CD4-positive, alpha-beta T cell treated with Interleukin-15 for 1 hour (primary cell): ENCODE results near the gene TRMT5.

Experiments
- DNase-seq: peaks from one replicate; pipeline ENCODE4 v3.0.0-alpha.2; 2020

Gene TRMT5

GRCh38 chr14:60963761-60964160 lies 17.1 kb downstream of the TRMT5 start:
- DNase-seq = no peak

DNA sequence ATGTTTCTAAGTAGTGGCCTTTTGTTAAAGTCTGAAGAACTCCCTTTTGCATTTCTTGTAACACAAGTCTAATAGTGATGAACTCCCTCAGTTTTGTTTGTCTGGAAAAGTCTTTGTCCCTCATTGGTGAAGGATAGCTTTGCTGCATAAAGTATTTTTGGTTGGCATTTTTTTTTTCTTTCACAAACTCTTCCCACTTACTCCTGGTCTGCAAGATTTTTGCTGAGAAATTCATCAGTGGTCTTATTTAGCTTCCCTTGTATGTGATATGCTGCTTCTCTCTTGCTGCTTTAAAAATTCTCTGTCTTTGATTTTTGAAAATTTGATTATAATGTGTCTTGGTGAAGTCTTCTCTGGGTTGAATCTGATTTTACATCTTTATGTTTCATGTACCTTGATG lies 22.7 kb downstream of the TRMT5 start:
- DNase-seq = no peak

DNA sequence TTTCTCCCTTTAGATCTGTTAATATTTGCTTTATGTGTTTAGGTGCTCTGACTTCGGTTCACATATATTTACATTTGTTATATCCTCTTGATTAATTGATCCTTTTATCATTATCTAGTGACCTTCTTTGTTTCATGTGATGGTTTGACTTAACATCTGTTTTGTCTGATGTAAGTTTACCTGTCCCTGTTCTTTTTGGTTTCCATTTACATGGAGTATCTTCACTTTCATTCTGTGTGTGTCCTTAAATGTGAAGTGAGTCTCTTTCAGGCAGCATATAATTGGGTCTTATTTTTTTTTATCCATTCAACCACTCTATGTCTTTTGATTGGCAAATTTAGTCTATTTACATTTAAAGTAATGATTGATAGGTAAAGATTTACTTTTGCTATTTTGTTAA lies 24.2 kb downstream of the TRMT5 start:
- DNase-seq = no peak

DNA sequence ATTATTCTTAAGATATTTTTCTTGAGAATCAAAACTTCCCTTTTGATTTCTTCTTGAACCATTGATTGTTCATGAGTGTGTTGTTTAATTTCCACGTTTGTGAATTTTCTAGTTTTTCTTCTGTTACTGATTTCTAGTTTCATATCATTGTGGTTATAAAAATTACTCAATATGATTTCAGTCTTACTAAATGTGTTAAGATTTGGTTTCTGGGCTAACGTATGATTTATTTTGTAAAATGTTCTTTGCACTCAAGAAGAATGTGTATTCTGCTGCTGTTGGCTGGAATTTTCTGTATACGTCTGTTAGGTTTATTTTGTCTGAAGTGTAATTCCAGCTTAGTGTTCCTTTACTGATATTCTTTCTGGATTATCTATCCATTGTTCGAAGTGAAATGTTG lies 24.7 kb downstream of the TRMT5 start:
- DNase-seq = no peak

DNA sequence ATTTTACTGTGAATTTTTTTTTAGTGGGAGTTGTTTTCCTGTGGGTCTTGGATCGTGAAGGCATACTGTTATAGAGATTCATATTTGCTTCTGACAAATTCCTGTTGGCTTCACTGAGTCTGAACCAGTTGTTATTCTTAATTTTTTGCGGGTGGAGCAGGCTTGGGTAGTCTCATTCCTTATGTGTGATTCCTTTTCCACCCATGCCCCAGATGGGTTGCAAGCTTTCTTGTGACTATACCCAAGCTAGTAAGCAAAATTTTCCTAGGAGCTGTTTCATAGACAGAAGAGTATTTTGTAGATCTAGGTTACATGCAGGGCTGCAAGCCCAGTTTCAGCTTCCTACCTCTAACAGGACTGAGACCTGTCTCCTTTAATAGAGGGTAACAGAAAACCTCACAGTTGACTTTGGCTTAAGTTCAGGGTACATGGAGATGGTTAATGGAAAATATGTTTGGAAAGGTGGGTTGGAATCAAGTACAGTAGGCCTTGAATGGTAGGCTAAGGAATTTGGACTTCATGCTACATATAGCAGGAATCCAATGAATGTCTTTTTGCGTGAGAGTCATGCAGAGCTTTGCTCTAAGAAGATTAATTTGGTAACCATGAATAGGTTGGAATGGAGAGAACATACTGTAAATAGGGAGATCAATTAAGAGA lies 29.0 kb downstream of the TRMT5 start:
- DNase-seq = no peak

DNA sequence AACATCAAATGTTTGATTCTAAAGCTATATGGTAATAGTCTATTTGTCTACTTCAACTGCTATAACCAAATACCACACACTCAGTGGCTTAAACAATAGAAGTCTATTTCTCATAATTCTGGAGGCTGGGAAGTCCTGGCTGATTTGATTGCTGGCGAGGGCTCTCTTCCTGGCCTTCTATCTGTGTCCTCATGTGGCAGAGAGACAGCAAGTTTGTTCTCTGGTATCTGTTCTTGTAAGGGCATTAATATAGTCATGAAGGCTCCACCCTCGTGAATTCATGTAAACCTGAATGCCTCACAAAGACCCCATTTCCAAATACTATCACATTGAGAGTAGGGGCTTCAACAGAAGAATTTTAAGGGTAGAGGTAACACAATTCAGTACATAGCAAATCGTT lies 34.1 kb downstream of the TRMT5 start:
- no peak for DNase-seq

DNA sequence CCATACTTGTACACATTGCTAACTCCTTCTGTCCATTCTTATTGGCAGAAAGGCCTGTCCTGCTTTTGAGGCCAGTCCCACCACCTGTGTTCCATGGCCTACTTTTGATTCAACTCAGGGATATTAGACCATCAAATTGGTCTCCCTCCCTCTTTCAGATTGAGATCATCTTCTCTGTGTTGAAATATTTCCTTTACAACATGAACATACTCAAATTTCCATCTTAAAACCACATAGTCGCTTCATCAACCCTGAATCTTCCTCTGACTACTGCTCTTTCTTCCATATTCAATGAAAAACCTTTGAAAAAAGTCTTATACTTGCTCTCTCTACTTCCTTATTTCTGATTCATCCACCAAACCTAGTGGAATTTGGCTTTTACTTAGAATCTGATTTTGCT lies 34.9 kb downstream of the TRMT5 start:
- DNase-seq = no peak

GRCh38 chr14:60944204-60944603 lies 36.7 kb downstream of the TRMT5 start:
- DNase-seq = no peak

- no peak for DNase-seq
These were observed 37.2 kb downstream of the TRMT5 start for GRCh38 chr14:60943637-60944032.

GRCh38 chr14:60935319-60935718 lies 45.6 kb downstream of the TRMT5 start:
- DNase-seq = no peak

DNA sequence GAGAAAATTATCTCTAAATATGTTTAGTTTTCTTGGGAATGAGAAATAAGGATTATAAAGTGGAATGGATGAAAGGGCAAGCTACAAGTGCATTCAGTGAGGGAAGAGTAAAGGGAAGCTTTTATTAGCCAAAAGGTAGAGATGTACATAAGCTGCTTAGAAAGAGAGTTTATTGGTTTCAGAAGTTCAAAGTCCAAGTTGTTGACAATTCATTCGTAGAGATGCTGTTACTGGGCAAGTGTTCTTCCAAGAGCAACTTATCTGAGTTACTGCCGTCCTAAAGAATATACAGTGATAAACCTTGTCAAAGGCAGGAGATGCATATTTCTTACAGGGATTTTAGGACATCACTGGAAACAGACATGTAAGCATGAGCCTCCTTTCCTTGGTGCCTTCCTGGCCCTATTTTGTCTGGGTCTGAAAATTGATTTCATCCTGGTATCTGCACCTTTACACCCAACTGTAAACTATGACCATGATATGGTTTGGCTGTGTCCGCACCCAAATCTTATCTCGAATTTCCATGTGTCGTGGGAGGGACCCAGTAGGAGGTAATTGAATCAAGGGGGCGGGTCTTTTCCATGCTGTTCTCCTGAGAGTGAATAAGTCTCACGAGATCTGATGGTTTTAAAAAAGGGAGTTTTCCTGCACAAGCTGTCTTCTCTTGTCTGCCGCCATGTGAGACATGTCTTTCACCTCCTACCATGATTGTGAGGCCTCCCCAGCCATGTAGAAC lies 46.8 kb downstream of the TRMT5 start:
- no peak for DNase-seq

GRCh38 chr14:60931218-60931617 lies 49.7 kb downstream of the TRMT5 start:
- no peak for DNase-seq

DNA sequence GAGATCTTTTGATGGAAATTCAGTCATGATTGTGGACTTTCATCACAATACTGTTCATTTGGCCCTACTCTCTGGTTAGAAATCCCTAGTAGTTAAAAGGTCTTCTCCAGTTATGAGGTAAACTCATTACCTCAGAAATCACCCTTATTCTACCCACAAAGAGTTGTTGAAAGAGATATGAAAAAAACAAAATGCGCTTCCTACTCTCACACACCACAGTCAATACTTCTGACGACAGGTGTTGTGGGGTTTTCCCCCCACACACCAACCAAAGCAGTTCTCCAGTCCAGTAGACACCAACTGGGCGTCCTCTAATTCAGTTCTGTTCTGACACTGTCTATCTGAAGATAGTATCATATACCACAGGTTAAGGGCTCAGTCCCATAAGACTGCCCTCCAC lies 54.9 kb downstream of the TRMT5 start:
- DNase-seq = no peak

GRCh38 chr14:60925286-60925685 lies 55.6 kb downstream of the TRMT5 start:
- no peak for DNase-seq

GRCh38 chr14:60922050-60922449 lies 58.8 kb downstream of the TRMT5 start:
- no peak for DNase-seq
